K562 (cell line): ENCODE measurements around the gene AMER3. TPM values are rescaled to one million over a fixed set of nuclear protein-coding genes. Genes with fewer than 3 reads are reported as not detected.

Source experiments
- ATAC-seq: fragments of 200-7000 bp; cut with Tn5 transposase; 3 replicates; pipeline ENCODE4 v1.9.1; 2020; ENCODE audit warnings: moderate library complexity
- BruUV-seq: library from RNA; stranded (reverse); fragments of 400-500 nt; replicated peaks from 2 replicates; lab custom pipeline; 2021; lab: Mats Ljungman, UMichigan
- CTCF ChIA-PET: fragments of 300-600 bp; formaldehyde crosslinking; extraction: SDS; loops from one replicate; lab custom pipeline; 2021; ENCODE audit warnings: low intra/inter-chr PET ratio; lab: Yijun Ruan, JAX
- POLR2A ChIA-PET: fragments of 300-600, 350-650 bp; sonication (Branson Sonifier 250); formaldehyde crosslinking; extraction: SDS; loops from one replicate; lab custom pipeline; 2021; ENCODE audit warnings: antibody characterized with exemption, inconsistent platforms; lab: Yijun Ruan, JAX
- DNase-seq, 4 experiments: peaks; one replicate each; pipeline versions ENCODE4 v3.0.0 to v3.0.0-alpha.2; 2011 to 2018; ENCODE audit warnings: low spot score in 3 of 4, mixed read lengths in 3 of 4; ENCODE audit errors: extremely low read depth in 1 of 4
- FAIRE-seq: peaks from 2 replicates; lab custom pipeline; 2011; peaks lifted over from hg19 to GRCh38; lab: Jason Lieb, UNC
- H2AFZ ChIP-seq: 2 replicates; pipeline ENCODE4 v1.6.0; 2011; ENCODE audit warnings: low read depth, low read length, control low read depth, inconsistent platforms
- H3K27ac ChIP-seq: fragments of 200-600 bp; 3 replicates; pipeline ENCODE4 v1.8.0; 2011; ENCODE audit warnings: low read depth, mild to moderate bottlenecking, control low read depth, inconsistent platforms, low read length, moderate library complexity, mixed read lengths; ENCODE audit errors: extremely low read depth
- H3K27me3 ChIP-seq, 2 experiments: fragments of 300-600 bp in 1 of 2; 2 replicates in 1 of 2; 3 replicates in 1 of 2; pipeline versions ENCODE4 v1.6.0 to v1.8.0; 2011; ENCODE audit warnings: inconsistent platforms in 2 of 2, low read length in 2 of 2, mild to moderate bottlenecking in 1 of 2, mixed read lengths in 1 of 2, moderate library complexity in 1 of 2; ENCODE audit not compliant: control insufficient read depth in 2 of 2, insufficient read depth in 2 of 2
- H3K36me3 ChIP-seq: fragments of 300-600 bp; 3 replicates; pipeline ENCODE4 v1.8.0; 2011; ENCODE audit warnings: mild to moderate bottlenecking, low read length, inconsistent platforms; ENCODE audit not compliant: control insufficient read depth, insufficient read depth
- H3K4me1 ChIP-seq, 2 experiments: fragments of 200-600 bp in 1 of 2; replicated peaks in 1 of 2; 2 replicates in 1 of 2; 3 replicates in 1 of 2; pipeline versions ENCODE4 v1.5.1 to v1.8.0; 2011; ENCODE audit warnings: inconsistent platforms in 2 of 2, low read length in 2 of 2, mild to moderate bottlenecking in 1 of 2, mixed read lengths in 1 of 2, moderate library complexity in 1 of 2; ENCODE audit not compliant: control insufficient read depth in 2 of 2, insufficient read depth in 2 of 2
- H3K4me2 ChIP-seq: 2 replicates; pipeline ENCODE4 v1.6.1; 2011; ENCODE audit warnings: low read length, control low read depth, inconsistent platforms, mixed read lengths; ENCODE audit not compliant: insufficient read depth
- H3K4me3 ChIP-seq: fragments of 200-600 bp; sonication (generic), shearing (Covaris generic); 2 replicates; pipeline ENCODE4 v1.5.1; 2016; ENCODE audit warnings: control low read depth, inconsistent platforms
- H3K79me2 ChIP-seq: fragments of 200-600 bp; 3 replicates; pipeline ENCODE4 v1.8.0; 2011; ENCODE audit warnings: low read length, inconsistent platforms; ENCODE audit not compliant: control insufficient read depth, insufficient read depth
- H3K9ac ChIP-seq, 2 experiments: 2 replicates each; pipeline versions ENCODE4 v1.6.0 to v1.6.1; 2011; ENCODE audit warnings: low read depth in 2 of 2, low read length in 2 of 2, control low read depth in 1 of 2, inconsistent platforms in 1 of 2, mild to moderate bottlenecking in 1 of 2, mixed read lengths in 1 of 2; ENCODE audit not compliant: insufficient read depth in 1 of 2
- H3K9me1 ChIP-seq: one replicate; pipeline ENCODE4 v1.6.0; 2011; ENCODE audit warnings: inconsistent platforms, mild to moderate bottlenecking, low read length, moderate library complexity; ENCODE audit not compliant: control insufficient read depth, insufficient read depth
- H3K9me3 ChIP-seq: replicated peaks from 2 replicates; pipeline ENCODE4 v1.5.1; 2011; ENCODE audit warnings: low read depth, low read length, inconsistent platforms; ENCODE audit not compliant: control insufficient read depth, insufficient read depth
- H4K20me1 ChIP-seq: replicated peaks from 2 replicates; pipeline ENCODE4 v1.6.1; 2011; ENCODE audit warnings: low read length, inconsistent platforms, mixed read lengths; ENCODE audit not compliant: control insufficient read depth, insufficient read depth
- DIDO1 ChIP-seq: fragments of 450-650 bp; IDR thresholded peaks from 2 replicates; pipeline ENCODE4 v1.6.1; 2016; ENCODE audit warnings: low read depth, missing biosample characterization, missing genetic modification characterization
- MYBL2 ChIP-seq, 2 experiments: fragments of 450-650 bp in 1 of 2; sonication (generic) in 1 of 2; formaldehyde crosslinking in 1 of 2; IDR thresholded peaks; 2 replicates each; pipeline versions ENCODE4 v1.6.1 to v1.8.1; 2017 to 2022; ENCODE audit warnings: borderline replicate concordance in 1 of 2, inconsistent platforms in 1 of 2, low read depth in 1 of 2, mild to moderate bottlenecking in 1 of 2, missing genetic modification reagents in 1 of 2, moderate library complexity in 1 of 2
- ZNF253 ChIP-seq: fragments of 250-450 bp; sonication (Bioruptor Pico); conservative IDR thresholded peaks from 2 replicates; pipeline ENCODE4 v1.6.1; 2021; ENCODE audit warnings: mild to moderate bottlenecking
- ZNF717 ChIP-seq: fragments of 250-450 bp; sonication (Bioruptor Pico); IDR thresholded peaks from 2 replicates; pipeline ENCODE4 v1.5.0; 2021
- WGBS: fragments of 100-300 bp; shearing (Covaris generic); methylation state at CpG from one replicate; pipeline ENCODE4 v1.1.6; 2016; ENCODE audit warnings: low coverage, mixed read lengths; ENCODE audit not compliant: insufficient coverage; ENCODE audit errors: missing lambda C conversion rate; 5-methylcytosine and 5-hydroxymethylcytosine counted together
- in situ Hi-C: fragments of 300-500 bp; cut with MboI; formaldehyde crosslinking; loops from 4 replicates; pipeline ENCODE4 v1.15.0; 2018; ENCODE audit warnings: inconsistent platforms, mixed read lengths
- intact Hi-C: fragments of 100-400 bp; cut with micrococcal nuclease; formaldehyde crosslinking; loops from 2 replicates; pipeline ENCODE4 v1.14.2; 2022
- polyA plus RNA-seq, 8 experiments: library from polyadenylated mRNA; depleted of rRNA in 4 of 8; stranded (reverse) in 5 of 8; unstranded in 3 of 8; fragments of >200 nt; fragmentation: Nextera tagmentation in 2 of 8; fragmentation: Illumina TruSeq in 1 of 8; extraction: Ambion mirVana in 2 of 8; extraction: Trizol in 1 of 8; gene quantifications; 2 replicates each; pipeline versions ENCODE4 v1.2.1 to v1.2.3, GENCODE V29; 2011 to 2014; ENCODE audit warnings: inconsistent platforms in 1 of 8, missing spikeins in 1 of 8
- total RNA-seq, 7 experiments: library from RNA; depleted of rRNA in 6 of 7; stranded (reverse); fragments of >200 nt in 6 of 7; fragmentation: Illumina TruSeq in 2 of 7; extraction: Trizol in 2 of 7; gene quantifications; 2 replicates each; pipeline versions ENCODE4 v1.2.1 to v1.2.3, GENCODE V29; 2011 to 2021; ENCODE audit warnings: low replicate concordance in 1 of 7

Gene AMER3
- total and polyA plus RNA-seq, 9 of the 15 experiments (the other 6 are each of a cell fraction or from before 2014, with no cell fraction given), result not detected

DNA sequence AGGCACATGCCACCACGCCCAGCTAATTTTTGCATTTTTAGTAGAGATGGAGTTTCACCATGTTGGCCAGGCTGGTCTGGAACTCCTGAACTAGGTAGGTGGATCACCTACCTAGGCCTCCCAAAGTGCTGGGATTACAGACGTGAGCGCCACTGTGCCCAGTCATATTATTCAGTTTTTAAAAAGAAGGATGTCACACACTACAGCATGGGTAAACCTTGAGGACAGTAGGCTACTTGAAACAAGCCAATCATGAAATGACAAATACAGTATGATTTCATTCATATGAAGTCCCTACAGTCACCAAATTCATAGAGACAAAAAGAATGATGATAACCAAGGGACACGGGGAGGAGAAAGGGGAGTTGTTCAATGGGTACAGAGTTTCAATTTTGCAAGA lies 50.3 kb downstream of the AMER3 start:
- WGBS, result 0% methylated on average over 4 of the region's 4 CpGs
- in situ Hi-C loops, result no loop called here
- Histone ChIP-seq H3K4me2 (no peak overlapping the region), H3K27ac (no peak overlapping the region), H3K9me1 (no peaks in the 10 kb centered on the region), H3K9me3 (no peaks in the 10 kb centered on the region), H3K4me1 (no peaks in the 10 kb centered on the region; a peak in 1 of 5 replicates), H4K20me1 (no peaks in the 10 kb centered on the region), H3K27me3 (peaks cover 4 to 26% of the 10 kb centered on the region in 2 experiments; a peak in 4 of 5 replicates), H3K79me2 (no peaks in the 10 kb centered on the region), H3K36me3 (no peaks in the 10 kb centered on the region)
- DNase-seq (no peak), FAIRE-seq (no peak)
- POLR2A ChIA-PET, result no interaction called here
- no TSS peak for BruUV-seq
- TF ChIP-seq ZNF253 (CRISPR knock-in tag), result no peak
- no peak for TF ChIP-seq MYBL2 (IDR thresholded peaks at IDR 0.05; ENCODE audit: low read depth)
- no peak for TF ChIP-seq MYBL2 (CRISPR knock-in tag; IDR thresholded peaks at IDR 0.05; ENCODE audit: borderline replicate concordance)
- TF ChIP-seq DIDO1 (tag), result no peak
- TF ChIP-seq, all 486 proteins: peak for 0
- H2AFZ ChIP-seq, result no peak overlapping the region
- no peak overlapping the region for H3K4me3 ChIP-seq
- no peak overlapping the region for H3K9ac ChIP-seq
- intact Hi-C loops, result no loop called here
- CTCF ChIA-PET, result no interaction called here
- ATAC-seq, result no peak

DNA sequence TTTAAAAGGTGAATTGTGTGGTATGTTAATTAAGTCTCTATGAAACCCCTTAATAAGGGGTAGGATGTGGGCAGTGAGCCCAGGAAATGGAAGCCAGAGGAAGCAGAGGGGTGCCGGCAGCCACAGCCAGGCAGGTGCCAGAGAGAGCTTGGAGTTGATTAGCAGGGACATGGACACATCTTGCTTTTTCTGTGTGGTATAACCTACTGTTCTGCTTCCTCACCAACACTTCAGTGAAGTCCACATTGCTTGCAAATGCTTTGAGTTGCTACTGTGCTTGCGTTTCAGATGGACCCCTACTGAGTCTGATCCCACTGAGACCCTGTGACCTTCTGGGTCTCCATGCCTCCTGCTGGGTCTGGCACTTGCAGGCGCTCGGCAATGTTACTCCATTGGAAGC lies 51.0 kb downstream of the AMER3 start:
- ChIA-PET POLR2A (no interaction called here), CTCF (no interaction called here)
- no peak overlapping the region for H3K4me2 ChIP-seq
- H3K9me1 ChIP-seq, result no peaks in the 10 kb centered on the region
- 9% methylated on average over 3 of the region's 4 CpGs for WGBS
- H3K27me3 ChIP-seq, result peaks cover 4 to 26% of the 10 kb centered on the region in 2 experiments; a peak in 4 of 5 replicates
- H3K9ac ChIP-seq, result no peak overlapping the region
- no peak overlapping the region for H3K27ac ChIP-seq
- DNase-seq, result no peak
- no TSS peak for BruUV-seq
- no peak overlapping the region for H2AFZ ChIP-seq
- H3K9me3 ChIP-seq, result no peaks in the 10 kb centered on the region
- intact Hi-C loops, result no loop called here
- no peak for FAIRE-seq
- in situ Hi-C loops, result no loop called here
- H3K4me3 ChIP-seq, result no peak overlapping the region
- H3K79me2 ChIP-seq, result no peaks in the 10 kb centered on the region
- no peak for ATAC-seq
- H3K36me3 ChIP-seq, result no peaks in the 10 kb centered on the region
- no peak for TF ChIP-seq ZNF717 (CRISPR knock-in tag)
- H4K20me1 ChIP-seq, result no peaks in the 10 kb centered on the region
- H3K4me1 ChIP-seq, result no peaks in the 10 kb centered on the region; a peak in 1 of 5 replicates
